GM21786 (cell line): ENCODE results near the gene SPAG8.

Experiments
- ATAC-seq: cut with Tn5 transposase; IDR thresholded peaks from one replicate; pipeline ENCODE4 v1.9.1; 2021; ENCODE audit not compliant: unreplicated experiment

SPAG8 gene

GRCh38 chr9:35812025-35812602, at the start of gene SPAG8:
SPAG8 (minus strand) TSS chr9:35812262; CDS start chr9:35812147, 115 bp downstream.
- ATAC-seq: peak; percentile 62

- ATAC-seq: no peak
These were observed 49.3 kb upstream of the SPAG8 start for GRCh38 chr9:35861161-35861897.

- ATAC-seq: no peak
These were observed 47.9 kb upstream of the SPAG8 start for GRCh38 chr9:35859990-35860339.

- ATAC-seq: no peak
These were observed 47.4 kb upstream of the SPAG8 start for GRCh38 chr9:35859310-35859989.

GRCh38 chr9:35858458-35858857, 46.4 kb upstream of the SPAG8 start:
- no peak for ATAC-seq

GRCh38 chr9:35856882-35857281, 44.8 kb upstream of the SPAG8 start:
- no peak for ATAC-seq

GRCh38 chr9:35856206-35856605, 44.1 kb upstream of the SPAG8 start:
- ATAC-seq: no peak

GRCh38 chr9:35854091-35854762, 42.2 kb upstream of the SPAG8 start:
- no peak for ATAC-seq

- no peak for ATAC-seq
These were observed 41.1 kb upstream of the SPAG8 start for GRCh38 chr9:35852876-35853865.

- ATAC-seq: no peak
These were observed 40.3 kb upstream of the SPAG8 start for GRCh38 chr9:35852267-35852815.

- ATAC-seq: peak; percentile 93
These were observed 35.9 kb upstream of the SPAG8 start for GRCh38 chr9:35847792-35848572.

GRCh38 chr9:35845824-35846771, 34.0 kb upstream of the SPAG8 start:
- ATAC-seq: no peak

GRCh38 chr9:35844628-35845270, 32.7 kb upstream of the SPAG8 start:
- no peak for ATAC-seq

GRCh38 chr9:35842795-35843194, 30.7 kb upstream of the SPAG8 start:
- peak; percentile 80 for ATAC-seq

- ATAC-seq: no peak
These were observed 30.1 kb upstream of the SPAG8 start for GRCh38 chr9:35842020-35842745.

- ATAC-seq: no peak
These were observed 29.5 kb upstream of the SPAG8 start for GRCh38 chr9:35841645-35841900.

GRCh38 chr9:35840881-35841644, 29.0 kb upstream of the SPAG8 start:
- ATAC-seq: no peak
